H1 (cell line): Measurements from ENCODE around the gene DRC7. TPM values are rescaled to one million over a fixed set of nuclear protein-coding genes. Genes with fewer than 3 reads are reported as not detected.

Source experiments
- CTCF ChIA-PET: fragments of 300-600 bp; sonication (Branson Sonifier 250); formaldehyde crosslinking; loops from one replicate; lab custom pipeline; 2021; ENCODE audit not compliant: partially characterized antibody; lab: Charles Lee
- POLR2A ChIA-PET: fragments of 300-600 bp; sonication (Branson Sonifier 250); formaldehyde crosslinking; loops from one replicate; lab custom pipeline; 2021; ENCODE audit warnings: inconsistent platforms; ENCODE audit not compliant: partially characterized antibody; lab: Charles Lee
- DNase-seq, 2 experiments: peaks; one replicate each; pipeline versions ENCODE4 v3.0.0 to v3.0.0-alpha.2; 2010 to 2022; ENCODE audit warnings: low spot score in 2 of 2, low read depth in 1 of 2, mixed read lengths in 1 of 2
- FAIRE-seq: peaks from 2 replicates; lab custom pipeline; 2011; peaks lifted over from hg19 to GRCh38; lab: Jason Lieb, UNC
- H2AFZ ChIP-seq: 2 replicates; pipeline ENCODE4 v1.8.1; 2012; ENCODE audit warnings: low read length, inconsistent platforms
- H2AK5ac ChIP-seq: 2 replicates; pipeline ENCODE4 v1.6.1; 2013; ENCODE audit warnings: low read depth, low read length
- H2BK120ac ChIP-seq: replicated peaks from 2 replicates; pipeline ENCODE3; 2013; ENCODE audit warnings: low read depth, low read length, inconsistent platforms
- H2BK12ac ChIP-seq: 2 replicates; pipeline ENCODE4 v1.6.1; 2013; ENCODE audit warnings: low read depth, low read length
- H2BK15ac ChIP-seq: 2 replicates; pipeline ENCODE4 v1.6.1; 2013; ENCODE audit warnings: low read length
- H2BK20ac ChIP-seq: 2 replicates; pipeline ENCODE4 v1.6.1; 2013; ENCODE audit warnings: low read length
- H2BK5ac ChIP-seq: 2 replicates; pipeline ENCODE4 v1.6.1; 2013; ENCODE audit warnings: low read depth, low read length
- H3K14ac ChIP-seq: 2 replicates; pipeline ENCODE4 v1.6.1; 2013; ENCODE audit warnings: inconsistent platforms; ENCODE audit not compliant: insufficient read length
- H3K18ac ChIP-seq: 2 replicates; pipeline ENCODE4 v1.6.1; 2013; ENCODE audit warnings: low read length; ENCODE audit errors: extremely low read depth
- H3K23ac ChIP-seq: 2 replicates; pipeline ENCODE4 v1.6.1; 2013; ENCODE audit warnings: inconsistent platforms; ENCODE audit not compliant: insufficient read length
- H3K23me2 ChIP-seq: 2 replicates; pipeline ENCODE4 v1.6.1; 2013; ENCODE audit warnings: low read depth, low read length
- H3K27ac ChIP-seq: 2 replicates; pipeline ENCODE4 v1.6.1; 2011; ENCODE audit warnings: low read depth, low read length, inconsistent platforms
- H3K27me3 ChIP-seq, 4 experiments: replicated peaks in 1 of 4; 1 replicate in 1 of 4; 2 replicates in 3 of 4; pipeline versions ENCODE4 v1.6.1 to v1.8.1; 2011 to 2013; ENCODE audit warnings: low read length in 3 of 4, mild to moderate bottlenecking in 3 of 4, inconsistent platforms in 2 of 4, mixed read lengths in 2 of 4, moderate library complexity in 1 of 4; ENCODE audit not compliant: control insufficient read depth in 3 of 4, insufficient read depth in 3 of 4; ENCODE audit errors: extremely low read depth in 1 of 4
- H3K36me3 ChIP-seq, 4 experiments: 2 replicates each; pipeline versions ENCODE4 v1.6.1 to v1.8.1; 2011 to 2013; ENCODE audit warnings: mild to moderate bottlenecking in 4 of 4, low read length in 3 of 4, moderate library complexity in 2 of 4, control low read depth in 1 of 4, inconsistent platforms in 1 of 4; ENCODE audit not compliant: insufficient read depth in 4 of 4, control insufficient read depth in 2 of 4
- H3K4ac ChIP-seq: replicated peaks from 2 replicates; pipeline ENCODE3; 2013; ENCODE audit warnings: low read length, low read depth, mixed read lengths, inconsistent platforms; ENCODE audit not compliant: insufficient read length
- H3K4me1 ChIP-seq, 4 experiments: replicated peaks in 1 of 4; 1 replicate in 1 of 4; 2 replicates in 3 of 4; pipeline versions ENCODE4 v1.6.1 to v1.8.1; 2011 to 2013; ENCODE audit warnings: low read length in 3 of 4, inconsistent platforms in 2 of 4, mixed read lengths in 1 of 4; ENCODE audit not compliant: insufficient read depth in 4 of 4, control insufficient read depth in 3 of 4
- H3K4me2 ChIP-seq, 2 experiments: 2 replicates each; pipeline versions ENCODE4 v1.6.1 to v1.8.1; 2011 to 2013; ENCODE audit warnings: low read depth in 2 of 2, low read length in 2 of 2, control low read depth in 1 of 2, inconsistent platforms in 1 of 2, mild to moderate bottlenecking in 1 of 2; ENCODE audit not compliant: insufficient read depth in 1 of 2
- H3K4me3 ChIP-seq, 4 experiments: fragments of 200-600, 300-600 bp in 1 of 4; sonication (generic), shearing (Covaris generic), sonication (Bioruptor Twin) in 1 of 4; 2 replicates each; pipeline versions ENCODE4 v1.5.1 to v1.8.1; 2011 to 2016; ENCODE audit warnings: low read length in 4 of 4, low read depth in 3 of 4, control low read depth in 2 of 4, inconsistent platforms in 2 of 4, mild to moderate bottlenecking in 2 of 4, mixed read lengths in 1 of 4, moderate library complexity in 1 of 4; ENCODE audit not compliant: insufficient read depth in 2 of 4; ENCODE audit errors: extremely low read depth in 1 of 4
- H3K56ac ChIP-seq: replicated peaks from 2 replicates; pipeline ENCODE3; 2013; ENCODE audit warnings: low read depth, mild to moderate bottlenecking, mixed read lengths, low read length, inconsistent platforms; ENCODE audit not compliant: insufficient read length
- H3K79me1 ChIP-seq: 2 replicates; pipeline ENCODE4 v1.6.1; 2013; ENCODE audit warnings: low read depth, low read length, control low read depth
- H3K79me2 ChIP-seq, 2 experiments: 2 replicates each; pipeline versions ENCODE4 v1.6.1 to v1.8.1; 2012 to 2013; ENCODE audit warnings: low read length in 2 of 2, mild to moderate bottlenecking in 2 of 2, inconsistent platforms in 1 of 2; ENCODE audit not compliant: insufficient read depth in 2 of 2, control insufficient read depth in 1 of 2
- H3K9ac ChIP-seq, 4 experiments: replicated peaks in 1 of 4; 1 replicate in 1 of 4; 2 replicates in 3 of 4; pipeline versions ENCODE4 v1.6.1 to v1.8.1; 2011 to 2013; ENCODE audit warnings: low read depth in 3 of 4, low read length in 3 of 4, control low read depth in 2 of 4, mild to moderate bottlenecking in 2 of 4, moderate library complexity in 2 of 4, inconsistent platforms in 1 of 4; ENCODE audit errors: extremely low read depth in 1 of 4
- H3K9me3 ChIP-seq, 2 experiments: 2 replicates each; pipeline versions ENCODE4 v1.6.1 to v1.8.1; 2012 to 2013; ENCODE audit warnings: mild to moderate bottlenecking in 2 of 2, moderate library complexity in 2 of 2, control low read depth in 1 of 2, inconsistent platforms in 1 of 2, low read depth in 1 of 2, low read length in 1 of 2, mixed read lengths in 1 of 2; ENCODE audit not compliant: insufficient read depth in 2 of 2
- H4K20me1 ChIP-seq, 2 experiments: replicated peaks in 1 of 2; 2 replicates each; pipeline versions ENCODE3 to v1.8.1; 2011 to 2013; ENCODE audit warnings: inconsistent platforms in 2 of 2, low read length in 2 of 2, mild to moderate bottlenecking in 1 of 2; ENCODE audit not compliant: insufficient read depth in 2 of 2, control insufficient read depth in 1 of 2
- H4K5ac ChIP-seq: 2 replicates; pipeline ENCODE4 v1.6.1; 2013; ENCODE audit warnings: low read length, low read depth, mixed read lengths, inconsistent platforms; ENCODE audit not compliant: insufficient read length
- H4K8ac ChIP-seq: 2 replicates; pipeline ENCODE4 v1.8.0; 2013; ENCODE audit warnings: mild to moderate bottlenecking, moderate library complexity, low read length, inconsistent platforms; ENCODE audit not compliant: insufficient read depth; ENCODE audit errors: extremely low read depth
- H4K91ac ChIP-seq: replicated peaks from 2 replicates; pipeline ENCODE3; 2013; ENCODE audit warnings: low read length, mixed read lengths, inconsistent platforms; ENCODE audit not compliant: insufficient read length
- ATF3 ChIP-seq: IDR thresholded peaks from 2 replicates; pipeline ENCODE4 v1.6.1; 2011; ENCODE audit warnings: low read depth, mild to moderate bottlenecking, low read length; ENCODE audit not compliant: insufficient read depth
- CBX5 ChIP-seq: fragments of 300-800, 300-1000 bp; sonication (generic); IDR thresholded peaks from 2 replicates; pipeline ENCODE4 v1.7.1; 2016; ENCODE audit warnings: antibody characterized with exemption, low read length, low read depth
- CTCF ChIP-seq, 3 experiments: IDR thresholded peaks; 1 replicate in 2 of 3; 2 replicates in 1 of 3; pipeline versions ENCODE4 v1.5.1 to v1.6.1; 2011; ENCODE audit warnings: low read length in 3 of 3, mild to moderate bottlenecking in 3 of 3, inconsistent platforms in 2 of 3, low read depth in 1 of 3, moderate library complexity in 1 of 3; ENCODE audit not compliant: insufficient read depth in 1 of 3; ENCODE audit errors: control extremely low read depth in 1 of 3
- GTF2F1 ChIP-seq: IDR thresholded peaks from 2 replicates; pipeline ENCODE4 v1.6.1; 2012; ENCODE audit warnings: low read depth, low read length, improper control_type of control experiment, borderline replicate concordance
- JUND ChIP-seq: IDR thresholded peaks from 2 replicates; pipeline ENCODE4 v1.6.1; 2011; ENCODE audit warnings: mild to moderate bottlenecking, improper control_type of control experiment, low read length
- NRF1 ChIP-seq: IDR thresholded peaks from 2 replicates; pipeline ENCODE4 v1.6.1; 2011; ENCODE audit warnings: mild to moderate bottlenecking, low read depth, low read length, improper control_type of control experiment
- SP4 ChIP-seq: IDR thresholded peaks from 2 replicates; pipeline ENCODE4 v1.6.1; 2012; ENCODE audit warnings: low read length, inconsistent platforms
- WGBS, 2 experiments: shearing (Covaris generic) in 1 of 2; methylation state at CpG; one replicate each; pipeline versions ENCODE4 v1.1.6 to v1.1.7; 2013 to 2015; ENCODE audit warnings: low lambda C conversion rate in 2 of 2, mixed read lengths in 2 of 2, inconsistent platforms in 1 of 2, low coverage in 1 of 2, missing lambda C conversion rate in 1 of 2; ENCODE audit not compliant: insufficient replicate concordance in 2 of 2, insufficient coverage in 1 of 2, insufficient read length in 1 of 2; ENCODE audit errors: extremely low coverage in 1 of 2, missing lambda C conversion rate in 1 of 2; 5-methylcytosine and 5-hydroxymethylcytosine counted together
- polyA plus RNA-seq, 7 experiments: library from polyadenylated mRNA; depleted of rRNA in 3 of 7; stranded (reverse) in 5 of 7; unstranded in 2 of 7; fragments of >200 nt in 5 of 7; fragments of 200-250 nt in 2 of 7; gene quantifications; 1 replicate in 5 of 7; 2 replicates in 1 of 7; 4 replicates in 1 of 7; pipeline versions ENCODE4 v1.2.1 to v1.2.3, GENCODE V29; 2011 to 2013; ENCODE audit warnings: missing spikeins in 2 of 7, mixed read lengths in 2 of 7
- total RNA-seq: library from RNA; stranded (reverse); fragmentation: NEBNext Ultra II Directional; extraction: Animal tissue kit (Norgen Biotek cat#: 25700); gene quantifications from 2 replicates; pipeline ENCODE4 v1.2.1, GENCODE V29; 2021

DRC7 gene
- total and polyA plus RNA-seq, 2 of the 8 experiments (the other 6 are each of a cell fraction or from before 2014, with no cell fraction given): 0.14 TPM; not detected in 1

GRCh38 chr16:57690782-57691471 lies 3.7 kb upstream of the DRC7 start:
- no peak overlapping the region for H2BK12ac ChIP-seq
- TF ChIP-seq CTCF (IDR thresholded peaks at IDR 0.05; ENCODE audit: control extremely low read depth in 1 of 3, insufficient read depth in 1 of 3, low read depth in 1 of 3, low read length in 3 of 3) (no peak), SP4 (no peak), JUND (no peak), NRF1 (no peak), CBX5 (no peak), GTF2F1 (no peak), ATF3 (no peak)
- POLR2A ChIA-PET: interaction anchor here (0.6 to 3.4 kb wide), 3 partner anchors 8 to 267 kb away, joined by 3 to 19 read pairs (median 3); no protein-coding TSS in a partner anchor
- no peak overlapping the region for H4K91ac ChIP-seq
- no peak overlapping the region for H2BK120ac ChIP-seq
- H3K23me2 ChIP-seq: 0 out of 2 replicates have a peak, but pooled peaks cover 2% of the 10 kb centered on the region
- peaks cover 0 to 7% (median under 1%) of the 10 kb centered on the region in 4 experiments; a peak in 2 of 7 replicates for H3K4me1 ChIP-seq
- H3K23ac ChIP-seq: no peak overlapping the region
- FAIRE-seq (no peak), DNase-seq (no peak)
- no peaks in the 10 kb centered on the region for H3K36me3 ChIP-seq
- no peaks in the 10 kb centered on the region for H3K79me2 ChIP-seq
- H3K79me1 ChIP-seq: no peaks in the 10 kb centered on the region
- CTCF ChIA-PET: interaction anchor here (0.8 to 1.7 kb wide), 7 partner anchors 8 to 173 kb away, joined by 3 to 8 read pairs (median 4); partner anchors contain the start of gene ADGRG3
- H2AK5ac ChIP-seq: no peak overlapping the region
- H3K4me3 ChIP-seq: no peak overlapping the region
- H3K18ac ChIP-seq: no peak overlapping the region
- no peaks in the 10 kb centered on the region for H4K20me1 ChIP-seq
- no peak overlapping the region for H2BK5ac ChIP-seq
- H3K4ac ChIP-seq: no peak overlapping the region
- H3K9ac ChIP-seq: no peak overlapping the region
- H2BK15ac ChIP-seq: peak overlapping the region; percentile 11; the same call in 1 of the 2 replicates
- no peak overlapping the region for H4K5ac ChIP-seq
- no peaks in the 10 kb centered on the region for H3K27me3 ChIP-seq
- no peak overlapping the region for H3K56ac ChIP-seq
- H2BK20ac ChIP-seq: no peak overlapping the region
- no peaks in the 10 kb centered on the region for H3K9me3 ChIP-seq
- H3K4me2 ChIP-seq: no peak overlapping the region
- H3K14ac ChIP-seq: no peak overlapping the region
- no peak overlapping the region for H2AFZ ChIP-seq
- no peak overlapping the region for H4K8ac ChIP-seq
- whole genome bisulfite sequencing, 2 experiments: 61% methylated on average over 4 of the region's 4 CpGs; no CpG with 5 or more reads in 1 of the 2 experiments
- no peak overlapping the region for H3K27ac ChIP-seq
